HTR-8/SVneo (cell line): Measurements from ENCODE around the gene C4A.
"Not testable (repeated sequence)": the region's sequence is repeated elsewhere in the genome, so short reads cannot be mapped to it uniquely, and the experiment has no call there.

Source experiments
- DNase-seq: peaks from one replicate; pipeline ENCODE4 v3.0.0; 2011; ENCODE audit warnings: low spot score, mixed read lengths; ENCODE audit not compliant: insufficient read length
- FAIRE-seq: peaks from 2 replicates; lab custom pipeline; 2011; peaks lifted over from hg19 to GRCh38; lab: Jason Lieb, UNC

Gene C4A

DNA sequence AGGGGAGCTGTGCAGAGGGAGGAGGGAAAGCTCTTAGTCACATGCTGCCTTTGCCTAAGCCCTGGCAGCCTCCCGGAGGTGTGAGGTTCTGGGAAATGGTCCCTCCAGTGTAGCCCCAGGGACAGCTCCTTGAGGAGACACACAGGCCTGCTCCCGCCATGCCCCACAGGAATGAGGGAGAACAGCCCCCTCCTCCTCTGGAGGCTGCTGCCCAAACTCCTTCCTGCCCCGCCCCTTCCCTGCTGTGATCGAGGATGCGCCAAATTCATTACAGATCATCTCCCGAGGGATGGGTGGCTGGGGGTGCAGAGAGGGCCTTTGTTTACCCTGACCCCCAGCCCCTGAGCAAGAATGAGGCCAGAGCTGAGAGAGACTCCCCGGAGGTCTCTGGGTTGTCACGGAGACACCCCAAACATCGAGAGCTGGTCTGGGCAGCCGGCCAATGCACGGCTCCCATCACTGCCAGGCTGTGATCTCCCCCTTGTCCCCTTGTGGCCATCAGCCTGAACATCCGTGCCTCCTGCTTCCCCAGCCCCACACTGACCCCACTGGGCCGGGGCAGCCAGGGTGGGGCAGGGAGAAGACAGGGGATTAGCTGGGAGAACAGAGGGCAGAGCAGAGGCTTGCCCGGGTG is 64.7 kb downstream of the C4A start:
- DNase-seq (peak; percentile 27), FAIRE-seq (peak; percentile 28)

DNA sequence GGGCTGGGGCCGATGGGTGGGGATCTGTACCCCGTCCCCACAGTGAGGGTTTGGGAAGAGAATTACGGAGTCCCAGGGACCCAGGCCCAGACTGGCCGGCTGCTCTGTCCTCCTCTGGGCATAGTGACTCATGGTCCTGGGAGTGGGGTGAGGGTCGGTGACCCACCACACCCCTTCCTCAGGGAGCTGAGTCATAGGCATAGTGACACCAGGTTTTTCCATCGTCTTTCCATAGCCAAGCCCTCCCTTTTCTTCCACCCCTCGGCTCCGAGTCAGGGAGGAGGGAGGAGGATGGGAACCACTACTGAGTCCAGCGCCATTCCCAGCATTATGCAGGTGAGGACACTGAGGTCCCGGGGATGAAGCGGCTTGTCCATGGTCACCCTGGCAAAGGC is 65.2 kb downstream of the C4A start:
- FAIRE-seq, result peak; percentile 49
- DNase-seq, result peak; percentile 60

DNA sequence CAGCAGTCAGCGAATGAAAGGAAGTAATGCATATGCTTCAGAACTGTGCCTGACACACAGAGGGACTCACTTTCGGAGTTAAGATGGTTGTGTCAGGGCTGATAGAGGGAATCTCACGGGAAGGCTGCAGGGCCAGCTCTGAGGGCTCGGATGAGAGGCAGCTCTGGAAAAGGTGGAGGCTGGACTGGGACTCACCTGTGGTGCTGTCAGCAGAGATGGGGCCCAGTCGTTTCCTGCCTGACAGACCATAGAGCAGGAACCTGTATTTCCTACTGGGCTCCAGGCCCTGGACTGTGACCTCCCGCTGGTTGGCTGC is 65.6 kb downstream of the C4A start:
- FAIRE-seq (no peak), DNase-seq (no peak)

DNA sequence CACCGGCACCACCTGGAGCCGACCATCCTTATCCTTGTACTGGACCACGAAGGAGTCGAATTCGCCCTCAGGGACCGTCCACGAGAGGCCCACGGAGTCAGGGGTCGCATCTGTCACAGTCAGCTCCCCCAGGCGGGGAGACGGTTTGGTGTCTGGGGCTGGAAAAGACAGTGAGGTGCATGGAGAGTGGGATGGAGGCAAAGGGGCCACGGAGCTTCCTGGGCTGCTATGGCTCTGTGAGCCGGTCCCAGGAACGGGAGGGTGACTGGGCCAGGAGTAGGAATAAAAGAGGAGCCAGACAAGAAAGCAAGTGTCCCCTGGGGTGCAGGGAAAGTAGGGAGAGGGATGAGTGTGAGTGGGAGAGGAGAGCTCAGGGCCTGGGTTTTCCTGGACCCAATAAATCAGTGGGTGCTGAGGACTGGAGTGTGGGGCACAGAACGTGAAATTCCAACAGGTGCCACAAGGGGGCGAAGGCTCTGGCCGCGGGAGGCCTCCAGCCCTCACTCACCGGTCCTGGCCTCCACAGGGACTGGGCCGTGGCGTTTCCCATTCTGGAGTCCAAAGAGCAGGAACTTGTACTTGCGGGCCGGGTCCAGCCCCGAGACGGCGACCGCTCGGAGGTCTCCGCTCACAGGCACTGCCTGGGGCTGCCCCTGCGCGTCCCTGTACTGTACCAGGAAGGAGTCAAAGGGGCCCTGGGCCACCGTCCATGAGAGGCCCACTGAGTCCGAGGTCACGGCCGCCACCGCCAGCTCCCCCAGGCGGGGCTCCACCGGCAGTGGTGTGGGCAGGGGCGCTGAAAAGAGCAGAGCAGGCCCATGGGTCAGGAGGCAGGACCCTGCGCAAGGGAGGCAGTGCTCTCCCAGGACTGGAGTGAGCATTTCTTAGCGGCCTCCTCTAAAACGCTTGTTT is 66.3 kb downstream of the C4A start:
- no peak for FAIRE-seq

DNA sequence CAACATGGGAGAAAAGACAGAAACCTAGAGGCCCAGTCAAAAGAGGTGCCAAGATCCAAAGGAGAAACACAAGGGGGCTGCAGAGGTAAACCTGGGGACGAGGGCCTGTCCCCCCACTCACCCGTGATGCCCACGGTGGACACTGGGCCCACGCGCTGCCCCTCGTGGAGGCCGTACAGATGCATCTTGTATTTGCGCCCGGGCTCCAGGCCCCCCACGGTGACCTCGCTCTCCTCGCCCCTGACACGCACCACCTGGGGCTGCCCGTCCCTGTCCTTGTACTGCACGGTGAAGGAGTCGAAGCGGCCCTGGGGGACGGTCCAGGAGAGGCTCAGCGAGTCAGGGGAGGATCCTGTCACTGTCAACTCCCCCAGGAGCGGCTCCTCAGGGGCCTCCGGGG is 67.3 kb downstream of the C4A start:
- FAIRE-seq, DNase-seq: not testable (repeated sequence)

More for the DNA sequence above, 66.3 kb downstream of the C4A start:
- peak; percentile 85 for DNase-seq

DNA sequence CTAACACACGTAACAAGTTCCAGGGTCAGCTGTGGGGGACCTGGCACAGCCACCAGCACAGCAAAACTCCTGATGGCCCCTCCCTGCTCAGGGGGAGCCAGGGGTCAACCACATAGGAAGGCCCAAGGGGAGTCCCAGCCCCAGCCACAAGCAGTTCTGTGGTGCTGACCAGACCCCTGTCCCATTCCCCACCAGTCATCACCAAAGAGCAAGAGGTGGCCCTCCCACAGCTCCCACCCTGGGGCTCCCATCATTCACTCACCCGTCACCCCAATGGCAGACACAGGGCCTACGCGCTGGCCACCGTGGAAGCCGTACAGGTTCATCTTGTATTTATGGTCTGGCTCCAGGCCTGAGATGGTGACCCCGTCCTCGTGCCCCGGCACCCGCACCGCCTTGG is 67.9 kb downstream of the C4A start:
- DNase-seq, FAIRE-seq: not testable (repeated sequence)

DNA sequence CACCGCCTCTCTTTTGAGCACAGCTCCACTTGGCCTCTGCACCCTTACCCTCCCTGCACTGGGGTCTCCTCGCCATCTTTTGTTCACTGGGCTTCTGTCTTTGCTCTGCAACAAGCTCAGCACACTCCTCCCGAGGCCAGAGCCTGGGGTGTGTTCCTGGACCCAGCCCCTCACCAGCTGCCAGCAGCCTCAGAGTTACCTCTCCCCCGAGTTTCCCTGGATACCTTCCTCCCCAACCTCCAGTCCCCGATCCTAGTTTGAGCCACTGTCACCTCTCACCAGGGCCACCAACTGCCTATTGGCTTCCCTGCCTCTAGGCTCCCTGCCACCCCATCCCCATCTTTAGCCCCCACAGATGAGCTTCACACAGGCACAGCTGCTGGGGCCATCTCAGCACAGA is 68.7 kb downstream of the C4A start:
- DNase-seq (no peak), FAIRE-seq (no peak)
